Endometrium (tissue), 2 donors: Measurements from ENCODE around the gene CEP95.

Source experiments
- FAIRE-seq: peaks from 2 replicates; lab custom pipeline; 2012; peaks lifted over from hg19 to GRCh38; lab: Jason Lieb, UNC
- donor health status: control.
- donor health status: control.

CEP95 gene

DNA sequence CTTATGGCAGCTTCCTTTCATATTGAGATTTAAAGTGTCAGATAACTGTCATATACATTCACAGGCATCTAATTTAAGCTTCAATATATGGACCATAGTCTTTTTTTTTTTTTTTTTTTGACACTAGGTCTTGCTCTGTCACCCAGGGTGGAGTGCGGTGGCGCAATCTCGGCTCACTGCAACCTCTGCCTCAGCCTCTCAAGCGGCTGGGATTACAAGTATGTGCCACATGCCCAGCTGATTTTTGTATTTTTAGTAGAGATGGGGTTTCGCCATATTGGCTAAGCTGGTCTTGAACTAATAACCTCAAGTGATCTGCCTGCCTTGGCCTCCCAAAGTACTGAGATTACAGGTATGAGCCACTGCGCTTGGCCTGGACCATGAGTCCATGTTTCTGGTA is 13.6 kb downstream of the CEP95 start:
- no peak for FAIRE-seq

DNA sequence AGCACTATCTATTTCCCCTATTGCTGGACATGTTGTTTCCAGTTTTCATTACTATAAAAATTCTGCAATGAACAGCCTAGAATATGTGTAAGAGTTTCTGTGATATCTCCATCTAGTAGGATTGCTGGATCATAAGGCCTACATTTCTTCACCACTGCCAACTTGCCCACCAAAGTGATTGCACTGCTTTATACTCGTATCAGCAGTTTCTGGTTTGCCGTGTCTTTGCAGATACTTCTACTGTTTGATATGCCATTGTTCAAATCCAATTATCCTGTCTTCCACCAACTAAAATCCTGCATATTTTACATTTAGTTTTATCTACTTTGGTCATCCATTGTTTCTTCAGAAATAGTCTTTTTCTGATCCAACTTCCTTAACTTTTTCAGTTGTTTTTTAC is 21.1 kb downstream of the CEP95 start:
- FAIRE-seq: no peak

DNA sequence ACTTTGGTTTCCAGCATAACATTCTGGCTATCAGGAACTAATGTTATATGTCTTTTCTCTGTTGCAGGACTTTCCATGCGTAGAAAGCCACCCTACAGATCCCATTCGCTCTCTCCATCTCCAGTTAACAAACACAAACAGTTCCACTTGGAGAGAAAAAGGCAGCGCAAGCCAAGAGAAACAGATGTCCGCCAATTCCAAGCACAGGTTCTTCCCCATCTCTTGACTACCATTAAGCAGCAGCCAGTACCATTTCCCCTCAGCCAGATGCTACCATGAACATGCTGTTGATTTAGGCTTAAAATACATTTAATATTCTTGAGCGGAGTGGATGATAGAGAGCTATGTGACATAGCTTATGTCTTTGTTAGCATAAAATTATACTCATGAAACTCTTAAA is 22.4 kb downstream of the CEP95 start:
- no peak for FAIRE-seq

DNA sequence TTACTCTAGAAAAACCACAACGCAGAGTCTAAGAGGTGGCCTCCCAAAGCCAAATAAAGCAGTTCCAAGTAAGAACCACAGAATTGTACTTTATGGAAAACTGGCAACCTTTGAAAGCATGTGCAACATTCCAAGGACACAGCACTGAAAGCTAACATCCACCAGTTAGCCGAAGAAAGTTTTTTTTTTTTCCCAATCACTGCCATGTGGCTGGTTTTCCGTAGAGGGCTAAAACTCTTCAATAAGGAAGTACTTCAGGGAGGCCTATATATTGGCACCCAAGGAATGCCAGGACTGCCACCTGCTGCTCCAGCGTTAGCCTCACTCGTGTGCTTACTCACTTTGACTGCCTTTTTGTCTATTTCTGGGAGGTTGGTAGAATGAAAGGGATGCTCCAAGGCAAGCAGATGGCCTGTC is 25.2 kb downstream of the CEP95 start:
- no peak for FAIRE-seq

DNA sequence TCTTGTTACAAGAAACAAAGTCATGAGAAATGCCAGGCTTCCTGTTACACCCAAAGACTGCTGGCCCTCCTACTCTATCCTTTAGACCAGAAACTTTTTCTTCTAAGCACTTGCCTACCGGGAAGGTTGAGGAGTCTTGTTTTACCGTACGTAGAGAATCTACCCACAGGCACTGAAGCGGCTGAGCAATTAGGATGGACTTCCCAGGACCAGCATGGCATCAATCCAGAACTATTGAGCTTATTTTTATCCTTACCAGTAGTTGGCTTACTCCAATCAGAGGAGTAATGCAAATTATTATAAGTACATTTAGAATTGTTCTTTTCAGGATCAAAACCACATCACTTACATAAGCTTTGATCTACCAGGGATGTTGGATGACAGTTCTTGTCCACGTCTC is 25.6 kb downstream of the CEP95 start:
- no peak for FAIRE-seq

DNA sequence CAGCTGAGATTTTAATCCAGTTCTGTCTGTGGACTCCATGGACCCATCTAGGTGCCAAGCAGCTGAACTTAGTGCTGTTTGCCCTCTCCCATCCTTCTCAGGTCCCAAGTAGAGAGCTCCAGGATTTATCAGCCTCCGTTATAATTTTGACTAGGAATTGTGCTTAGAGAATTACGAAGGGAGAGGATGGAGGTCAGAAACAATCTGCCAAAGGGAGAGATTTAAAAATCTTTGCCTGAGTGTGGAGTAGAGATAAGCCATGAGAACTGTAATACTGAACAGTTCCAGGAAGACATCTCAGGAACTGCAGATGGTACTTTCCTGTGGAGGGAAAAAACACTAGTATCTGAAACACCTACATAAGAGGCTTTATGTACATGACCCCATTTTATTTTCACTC is 27.0 kb downstream of the CEP95 start:
- FAIRE-seq: no peak

DNA sequence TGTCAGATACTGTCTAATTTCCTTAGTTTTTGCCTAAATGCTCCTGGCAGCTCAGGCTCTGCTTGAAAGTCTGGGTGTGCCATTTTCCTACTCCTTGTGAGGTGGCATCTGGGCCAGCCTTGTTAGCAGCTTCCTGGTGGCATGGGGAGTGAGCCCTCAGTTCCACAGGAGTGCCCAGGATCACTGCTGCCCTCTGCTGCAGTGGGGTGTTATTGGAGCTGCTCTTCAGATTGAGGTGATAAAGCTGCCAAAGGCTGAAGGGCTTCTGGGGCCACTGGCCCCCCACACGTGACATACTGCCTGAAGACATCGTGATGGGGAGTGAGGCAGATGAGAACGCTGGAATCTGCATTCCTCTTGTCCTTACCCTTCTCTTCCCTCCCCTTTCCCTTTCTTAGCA is 27.4 kb downstream of the CEP95 start:
- FAIRE-seq: no peak

DNA sequence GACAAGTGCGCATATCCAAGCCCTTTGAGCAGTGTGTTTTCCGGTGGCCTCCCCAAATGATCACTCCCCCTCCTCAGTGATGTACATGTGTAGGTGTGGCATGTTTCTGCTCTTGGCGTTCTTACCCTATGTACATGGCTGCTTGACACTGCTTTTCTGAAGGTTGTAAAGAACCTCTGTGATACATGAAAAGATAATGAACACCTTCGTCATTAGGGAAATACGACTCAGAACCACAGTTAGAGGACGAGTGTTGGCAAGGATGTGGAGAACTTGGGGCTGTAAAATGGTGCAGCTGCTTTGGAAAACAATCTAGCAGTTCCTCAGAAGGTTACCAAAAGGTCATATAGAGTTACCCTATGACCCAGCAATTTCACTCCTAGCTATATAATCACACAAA is 28.6 kb downstream of the CEP95 start:
- FAIRE-seq: no peak

DNA sequence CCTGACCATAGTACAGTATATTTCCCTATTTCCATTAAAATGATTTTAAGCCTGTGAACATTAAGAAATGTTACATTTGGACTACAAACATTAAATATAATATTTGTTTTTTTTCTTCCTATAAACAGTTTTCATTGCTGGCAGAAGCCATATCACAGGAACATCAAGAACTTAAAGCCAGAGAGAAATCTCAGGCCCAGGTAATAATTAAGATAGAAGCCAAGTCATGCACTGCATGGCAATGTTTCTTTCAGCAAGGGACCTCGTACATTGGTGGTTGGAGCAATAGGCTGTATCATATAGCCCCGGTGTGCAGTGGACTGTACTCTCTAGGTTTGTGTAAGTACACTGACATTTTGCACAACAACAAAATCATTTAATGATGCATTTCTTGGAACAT is 30.1 kb downstream of the CEP95 start:
- no peak for FAIRE-seq

DNA sequence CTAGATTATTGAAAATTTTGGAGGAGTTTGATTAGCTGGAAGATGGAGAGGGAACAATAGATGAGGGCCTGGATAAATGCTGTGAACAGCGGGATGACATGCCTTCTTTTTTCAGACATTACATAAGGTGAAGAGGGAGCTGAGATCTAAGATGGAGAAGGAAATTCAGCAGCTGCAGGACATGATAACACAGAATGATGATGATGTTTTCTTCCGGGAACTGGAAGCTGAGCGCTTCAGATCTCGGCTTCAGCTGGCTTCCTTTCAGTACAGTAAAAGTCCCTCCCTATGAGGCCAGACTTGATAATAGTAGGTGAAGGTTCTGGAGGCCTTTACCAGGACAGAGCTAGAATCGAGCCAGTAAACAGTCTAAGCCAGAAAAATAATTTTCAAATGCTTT is 30.7 kb downstream of the CEP95 start:
- no peak for FAIRE-seq

DNA sequence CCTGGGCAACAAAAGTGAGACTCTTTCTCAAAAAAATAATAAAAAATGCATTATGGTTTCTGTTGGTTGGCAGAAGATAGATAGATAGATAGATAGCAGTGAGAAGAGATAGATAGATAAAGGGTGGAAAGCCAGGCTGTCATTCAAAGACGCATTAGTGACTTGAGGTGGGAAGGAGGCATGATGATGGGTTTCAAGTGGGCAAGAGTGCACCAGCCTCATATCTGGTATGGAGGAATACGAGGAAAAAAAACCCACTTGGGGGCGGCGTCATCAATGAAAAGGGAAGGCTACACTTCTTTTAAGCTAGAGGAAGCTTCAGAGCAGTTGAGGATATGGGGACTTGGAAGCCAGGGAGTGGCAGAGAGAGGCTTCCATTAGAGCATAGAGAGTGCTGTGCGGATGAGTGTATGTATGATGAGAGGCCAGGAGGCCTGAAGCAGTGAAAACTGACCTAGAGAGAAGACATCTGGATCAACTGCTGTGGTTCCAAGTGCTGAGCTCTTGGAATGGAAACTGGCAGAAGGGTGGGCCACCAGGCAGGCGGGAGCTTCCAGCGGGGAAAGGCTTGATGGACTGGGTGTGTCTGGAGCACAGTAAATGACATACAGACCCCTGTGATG is 31.8 kb downstream of the CEP95 start:
- FAIRE-seq: no peak

DNA sequence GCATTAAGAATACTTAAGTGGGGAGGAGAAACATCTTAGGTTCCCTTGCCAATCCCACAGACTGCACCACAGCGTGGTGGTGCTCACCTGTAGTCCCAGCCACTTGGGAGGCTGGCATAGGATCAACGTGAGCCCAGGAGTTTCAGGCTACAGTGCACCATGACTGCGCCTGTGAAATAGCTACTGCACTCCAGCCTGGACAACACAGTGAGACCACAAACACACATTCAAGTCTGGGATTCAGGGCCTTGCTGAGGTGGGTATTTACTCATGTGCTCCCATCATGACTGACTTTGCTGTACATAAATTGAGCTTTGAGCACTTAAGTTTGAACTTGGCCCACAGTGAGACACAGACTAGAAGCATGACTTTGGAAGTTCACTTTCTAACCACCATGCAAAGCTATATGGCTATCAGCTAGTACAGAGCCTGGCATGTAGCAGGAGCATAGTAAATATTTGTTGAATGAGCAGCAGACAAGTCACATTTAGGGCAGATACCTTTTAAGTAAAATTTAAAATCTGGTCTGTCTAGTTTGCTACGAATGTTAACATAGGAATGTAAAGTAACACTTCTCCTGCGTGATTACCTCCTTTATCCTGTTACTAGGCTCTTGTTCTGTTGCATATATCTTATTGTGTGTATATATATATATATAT is 33.5 kb downstream of the CEP95 start:
- no peak for FAIRE-seq

DNA sequence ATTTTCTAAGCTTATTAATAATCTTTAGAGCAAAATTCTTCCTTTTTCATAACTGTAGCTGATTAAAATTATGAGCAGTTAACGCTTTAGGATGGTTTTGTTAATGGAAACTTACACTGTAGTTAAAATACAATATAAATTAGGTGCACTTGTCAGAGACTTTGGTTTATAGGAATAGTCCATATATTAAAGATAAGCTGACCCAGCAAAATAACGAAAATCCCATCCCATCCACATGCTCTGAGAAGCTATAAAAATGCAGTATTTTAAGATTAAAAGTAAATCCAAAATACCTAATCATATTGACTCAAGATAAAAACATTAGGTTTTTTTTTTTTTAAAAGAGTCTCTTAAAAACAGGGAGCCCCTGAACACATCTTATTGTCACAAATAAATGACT is 38.0 kb downstream of the CEP95 start:
- FAIRE-seq: no peak

DNA sequence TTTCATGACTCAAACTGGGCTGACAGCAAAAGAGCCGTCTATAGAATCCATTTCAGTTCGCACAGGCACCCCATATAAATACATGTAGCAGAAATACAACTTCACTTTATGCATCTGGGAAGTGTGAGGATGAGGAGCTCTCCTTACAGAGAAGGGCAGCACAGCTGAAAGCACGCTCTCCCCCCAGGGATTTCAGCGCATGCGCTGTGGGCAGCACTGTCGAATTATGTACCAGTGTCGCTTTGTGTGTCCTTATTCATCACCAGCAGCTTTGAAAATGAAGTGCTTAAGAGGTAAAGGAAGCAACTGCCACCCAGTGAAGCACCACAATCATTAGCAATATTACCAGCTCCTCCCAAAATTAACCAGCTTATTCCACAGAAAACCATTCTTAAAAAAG is 39.9 kb downstream of the CEP95 start:
- FAIRE-seq: no peak

DNA sequence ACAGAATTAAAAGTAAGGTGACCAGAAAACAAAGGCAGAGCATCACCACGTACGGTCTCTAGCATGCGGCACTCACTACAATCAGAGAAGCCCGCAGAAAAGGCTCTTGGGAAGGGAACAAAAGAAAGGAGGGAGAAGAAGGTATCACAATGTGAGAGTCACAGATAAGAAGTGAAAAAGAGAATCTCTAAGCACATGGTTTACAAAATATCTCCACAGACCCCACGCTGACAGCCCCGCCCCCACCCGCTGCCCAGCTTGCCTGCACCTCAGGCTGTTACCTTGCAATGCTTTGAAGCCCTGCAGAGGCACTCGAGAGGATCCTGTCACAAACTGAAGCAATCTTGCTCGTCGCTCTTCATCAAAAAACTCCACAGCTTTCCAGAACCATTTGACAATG is 40.5 kb downstream of the CEP95 start:
- no peak for FAIRE-seq

DNA sequence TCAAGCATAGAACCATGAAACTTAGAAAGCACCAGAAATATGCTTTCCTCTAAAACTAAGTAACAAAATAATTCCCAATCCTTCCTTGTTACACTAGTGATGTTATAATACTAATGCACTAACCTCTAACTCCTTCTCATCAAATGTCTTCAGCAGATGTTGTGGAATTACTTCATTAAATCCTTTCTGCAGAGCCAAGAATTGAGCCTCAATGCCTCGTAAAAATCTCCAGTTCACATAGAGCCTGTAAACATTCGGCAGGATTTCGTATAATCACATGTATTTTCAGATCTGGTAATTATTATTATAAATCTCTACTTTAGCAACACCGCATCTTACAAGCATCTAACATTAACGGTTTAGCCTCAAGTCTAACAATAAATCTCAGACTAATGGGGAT is 44.7 kb downstream of the CEP95 start:
- FAIRE-seq: no peak

DNA sequence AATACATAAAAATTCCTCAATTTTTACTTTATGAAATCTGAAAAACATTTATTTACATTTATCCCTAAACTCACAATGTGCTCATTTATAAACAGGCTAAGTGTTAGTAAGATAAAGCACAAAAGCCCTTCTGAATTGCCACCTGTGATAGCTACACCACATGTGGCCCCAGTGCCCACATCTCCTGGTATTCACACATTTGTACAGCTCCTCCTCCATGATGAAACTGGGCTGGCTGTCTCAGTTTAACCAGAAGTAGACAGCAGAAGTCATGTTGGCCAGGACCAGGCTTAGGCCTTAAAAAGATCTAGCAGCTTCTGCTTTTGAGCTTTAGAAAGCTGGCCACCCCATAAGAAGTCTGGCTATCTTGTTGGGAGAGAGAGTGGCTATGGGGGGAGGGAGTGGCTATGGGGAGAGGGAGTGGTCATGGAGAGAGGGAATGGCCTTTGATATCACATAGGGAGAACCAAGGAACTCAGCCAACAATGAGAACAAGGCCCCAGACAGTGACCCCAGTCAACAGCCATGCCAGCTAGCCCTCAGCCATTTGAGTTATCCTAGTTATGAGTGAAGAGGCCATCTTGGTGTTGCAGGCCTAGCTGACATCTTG is 47.4 kb downstream of the CEP95 start:
- no peak for FAIRE-seq

DNA sequence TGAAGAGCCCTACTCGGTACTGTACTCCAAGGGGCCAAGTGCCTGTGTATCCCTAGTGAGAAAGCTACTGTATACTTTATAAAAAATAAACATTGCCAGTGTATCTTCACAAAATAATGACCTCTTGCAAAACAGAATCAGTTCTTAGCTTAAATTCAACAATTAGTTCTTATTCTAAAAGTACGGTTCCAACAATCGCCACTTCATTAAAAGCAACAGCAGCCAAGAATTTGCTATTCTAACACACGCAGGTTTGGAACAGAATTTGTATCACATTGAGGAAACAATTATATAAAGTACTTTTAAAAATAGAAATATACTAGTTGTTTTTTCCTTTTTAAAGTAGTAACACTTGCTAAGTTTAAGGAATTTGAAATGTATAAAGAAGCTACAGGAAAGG is 48.5 kb downstream of the CEP95 start:
- no peak for FAIRE-seq

DNA sequence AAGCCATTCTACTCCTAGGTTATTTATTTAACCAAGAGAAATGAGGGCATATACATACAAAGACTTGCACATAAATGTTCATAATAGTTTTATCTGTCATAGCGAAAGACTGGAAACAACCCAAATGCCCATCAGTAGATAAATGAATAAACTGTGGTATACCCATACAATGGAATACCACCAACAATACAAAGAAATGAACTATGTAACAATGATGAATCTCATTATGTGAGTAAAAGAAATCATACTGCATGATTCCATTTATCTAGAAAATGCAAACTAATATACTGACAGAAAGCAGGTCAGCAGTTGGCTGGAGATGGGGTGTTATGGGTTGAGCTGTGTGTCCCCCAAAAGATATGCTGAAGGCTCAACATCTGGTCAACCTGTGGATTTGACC is 57.3 kb downstream of the CEP95 start:
- FAIRE-seq: no peak

DNA sequence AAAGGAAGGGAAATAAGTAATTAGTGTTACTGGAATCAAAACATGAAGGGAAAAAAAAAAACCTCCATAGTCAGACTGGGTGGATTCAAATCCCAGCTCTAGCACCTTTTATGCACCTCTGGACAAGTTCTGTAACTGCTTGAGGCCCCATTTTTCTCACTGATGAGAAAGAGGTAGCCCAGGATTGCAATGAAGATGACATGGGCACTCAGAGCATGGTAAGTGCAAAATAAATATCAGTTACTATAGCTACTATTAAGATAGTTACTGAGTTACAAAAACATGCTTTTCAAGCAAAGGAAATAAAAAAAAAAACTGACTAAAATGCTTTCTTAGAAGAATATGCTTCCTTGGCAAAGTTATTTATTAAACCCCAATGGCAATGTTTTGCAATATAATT is 58.8 kb downstream of the CEP95 start:
- no peak for FAIRE-seq

DNA sequence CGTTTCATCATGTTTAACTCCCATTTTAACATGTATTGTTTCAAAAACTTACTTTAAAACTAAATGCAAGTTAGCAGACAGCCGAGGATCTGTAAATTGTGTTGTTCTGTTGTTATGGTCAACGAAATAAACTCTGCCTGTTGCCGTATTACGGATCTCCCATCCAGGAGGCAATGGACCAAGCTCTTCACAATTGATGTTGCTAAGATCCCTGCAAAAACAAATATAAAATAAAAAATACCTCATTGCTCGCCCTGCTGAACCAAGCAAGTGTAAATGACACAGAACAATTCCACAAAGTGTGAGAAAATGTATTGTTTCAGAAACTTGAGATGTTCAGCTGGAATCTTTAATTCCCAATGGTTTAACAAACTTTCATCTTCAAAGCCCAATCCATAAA is 65.0 kb downstream of the CEP95 start:
- no peak for FAIRE-seq

DNA sequence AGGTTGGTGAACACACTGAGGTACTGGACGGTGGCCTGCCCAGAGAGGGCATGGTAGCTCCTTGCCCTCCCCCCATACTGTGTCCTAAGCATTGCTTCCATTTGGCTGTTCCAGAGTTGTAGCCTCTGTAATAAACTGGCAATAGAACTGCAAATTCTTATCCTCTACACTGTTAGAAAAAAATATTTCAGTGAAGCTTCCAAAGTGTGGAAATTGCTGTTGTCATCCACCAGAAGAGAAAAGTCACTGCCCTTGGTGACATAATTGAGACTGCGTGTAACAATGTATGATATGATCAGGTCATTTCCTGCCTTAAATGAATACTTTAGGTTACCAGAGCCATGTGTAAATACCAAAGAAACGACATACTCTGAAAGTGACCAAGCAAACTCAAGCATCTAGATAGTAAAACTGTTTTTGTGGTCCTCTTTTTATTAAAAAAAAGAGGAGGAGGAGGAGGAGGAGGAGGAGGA is 65.9 kb downstream of the CEP95 start:
- no peak for FAIRE-seq

DNA sequence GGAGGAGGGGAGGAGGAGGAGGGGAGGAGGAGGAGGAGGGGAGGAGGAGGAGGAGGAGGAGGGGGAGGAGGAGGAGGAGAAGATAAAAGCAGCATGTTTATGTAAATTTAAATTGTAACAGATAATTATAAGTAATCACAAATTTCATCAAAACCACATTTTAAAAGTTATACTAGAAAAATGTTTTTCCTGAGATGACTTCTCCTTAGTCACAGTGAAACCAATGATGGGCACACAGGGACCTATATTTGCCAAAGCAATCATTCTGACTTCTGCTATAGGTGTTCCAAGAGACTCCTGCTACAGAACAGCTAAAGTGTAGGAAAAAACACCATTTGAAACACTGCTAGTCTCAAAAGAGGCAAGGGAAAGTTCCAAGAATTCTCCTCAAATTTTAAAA is 66.4 kb downstream of the CEP95 start:
- FAIRE-seq: no peak

DNA sequence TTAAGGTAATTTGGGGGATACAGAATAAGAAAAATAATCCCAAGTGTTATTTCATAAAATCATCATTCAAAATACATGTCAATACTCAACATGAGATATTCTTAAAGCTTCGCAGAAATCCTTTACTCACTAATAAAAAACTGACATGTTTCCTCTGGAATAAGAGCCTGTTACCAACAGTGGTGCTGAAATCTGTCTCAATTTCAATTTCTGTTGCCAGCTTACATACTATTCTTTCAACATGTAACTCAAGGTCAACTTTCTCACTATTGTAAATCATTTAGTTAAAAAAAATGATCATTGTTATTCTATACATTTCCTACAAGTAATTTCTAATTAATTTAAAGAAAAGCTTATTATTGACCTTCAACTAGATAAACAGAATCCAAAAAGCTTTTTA is 67.9 kb downstream of the CEP95 start:
- no peak for FAIRE-seq
